Adrenal gland (tissue), 12 donors: ENCODE measurements around the gene CALD1. TPM values are rescaled to one million over a fixed set of nuclear protein-coding genes. Genes with fewer than 3 reads are reported as not detected.
A peak's percentile ranks its signal among the peaks of the same experiment; 100 is the strongest.

Source experiments
- DNase-seq, 7 donors: peaks; one replicate each; pipeline ENCODE4 v3.0.0-alpha.2; 2019 to 2020
- H3K27ac ChIP-seq, 5 donors: fragments of 200-600 bp; sonication (generic) in 4 of 5; 1 replicate in 3 of 5; 2 replicates in 2 of 5; pipeline versions ENCODE4 v1.5.1 to v1.8.0; 2016 to 2020; ENCODE audit warnings: mild to moderate bottlenecking in 1 of 5
- H3K27me3 ChIP-seq: fragments of 200-600 bp; 2 replicates; pipeline ENCODE4 v1.8.0; 2021
- H3K36me3 ChIP-seq, 2 donors: fragments of 200-600 bp; replicated peaks in 1 of 2; 1 replicate in 1 of 2; 2 replicates in 1 of 2; pipeline versions ENCODE4 v1.5.1 to v1.8.0; 2018 to 2022
- H3K4me1 ChIP-seq, 2 donors: fragments of 200-600 bp; replicated peaks in 1 of 2; 1 replicate in 1 of 2; 2 replicates in 1 of 2; pipeline versions ENCODE4 v1.5.1 to v1.8.0; 2018 to 2021
- H3K4me3 ChIP-seq, 4 donors: fragments of 200-600 bp; sonication (generic) in 3 of 4; one replicate each; pipeline ENCODE4 v1.5.1; 2016 to 2018
- H3K9me3 ChIP-seq, 3 donors: fragments of 200-600 bp; sonication (generic) in 1 of 3; replicated peaks in 1 of 3; 1 replicate in 2 of 3; 2 replicates in 1 of 3; pipeline versions ENCODE4 v1.5.1 to v1.8.0; 2016 to 2021
- POLR2A ChIP-seq, 2 donors: fragments of 450-650 bp; IDR thresholded peaks; one replicate each; pipeline ENCODE4 v1.6.1; 2017; ENCODE audit warnings: antibody characterized with exemption in 2 of 2, mild to moderate bottlenecking in 2 of 2, moderate library complexity in 1 of 2
- WGBS, 4 donors: extraction: QIAGEN DNeasy Blood & Tissue Kit in 2 of 4; methylation state at CpG; one replicate each; pipeline versions ENCODE4 v1.1.5 to v1.1.7; 2013 to 2017; 5-methylcytosine and 5-hydroxymethylcytosine counted together
- intact Hi-C, 2 donors: fragments of 100-400 bp; cut with DNase I; formaldehyde crosslinking; loops; one replicate each; pipeline versions ENCODE4 v1.14.1 to v1.15.0; 2022 to 2023
- polyA plus RNA-seq, 3 donors: library from polyadenylated mRNA; stranded (reverse); fragments of 200-250 nt in 2 of 3; fragments of 350-450 nt in 1 of 3; fragmentation: Illumina TruSeq in 1 of 3; extraction: RNeasy Lipid Tissue Mini Kit (QIAGEN cat#74804) in 1 of 3; gene quantifications; one replicate each; pipeline ENCODE4 v1.2.3, GENCODE V29; 2013 to 2014
- total RNA-seq, 9 donors: library from RNA; depleted of rRNA in 4 of 9; stranded (reverse); fragments of >200 nt in 4 of 9; fragments of 120-200 nt in 1 of 9; fragmentation: NEBNext Ultra II Directional in 1 of 9; extraction: Animal tissue kit (Norgen Biotek cat#: 25700) in 1 of 9; gene quantifications; one replicate each; pipeline versions ENCODE4 v1.1.0 to v1.2.4, GENCODE V29; 2013 to 2023
- TF ChIP-seq, protein P1 (sequence below), 6 experiments: fragments of 450-650 bp in 4 of 6; fragments of 200-600 bp in 2 of 6; sonication (generic) in 1 of 6; IDR thresholded peaks; 1 replicate in 5 of 6; 2 replicates in 1 of 6; pipeline versions ENCODE4 v1.5.1 to v1.8.0; 2016 to 2021; ENCODE audit warnings: antibody characterized with exemption in 6 of 6, mild to moderate bottlenecking in 2 of 6, moderate library complexity in 1 of 6
- donor health status: healthy with polysubstance abuse.
- donor health status: Bipolar disorder and iron deficiency.
- donor health status: DM: yes; HTN: yes; CAD: no.
- donor health status: DM: no; HTN: no; CAD: no.
- donor health status: DM: no; HTN: no; CAD: no.
- donor health status: DM: yes; HTN: yes; CAD: no.

Gene CALD1
- total and polyA plus RNA-seq, 12 donors, result 67.5 to 258 (median 199) TPM

DNA sequence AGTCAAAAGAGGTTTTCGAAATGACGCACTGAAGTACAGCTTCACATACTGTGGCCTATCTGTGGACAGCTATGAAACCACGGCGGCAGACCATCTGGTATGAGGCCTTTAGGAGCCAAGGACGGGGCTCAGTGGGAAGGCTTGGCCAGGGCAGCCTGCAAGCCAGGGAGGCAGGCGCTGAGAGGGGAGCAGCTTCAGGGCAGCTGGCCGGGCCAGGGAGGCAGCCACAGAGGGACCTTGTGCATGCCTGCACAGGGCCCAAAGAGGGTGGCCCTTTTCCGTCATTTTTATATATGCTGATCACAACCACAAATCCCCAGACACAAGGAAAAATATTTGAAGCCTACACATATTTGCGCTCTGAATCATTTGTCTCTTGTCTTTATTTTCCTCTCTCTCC is 13.5 kb downstream of the CALD1 start:
- intact Hi-C loops, result no loop called here
- Histone ChIP-seq H3K9me3 (no peaks in the 10 kb centered on the region), H3K4me1 (no peaks in the 10 kb centered on the region), H3K4me3 (no peak overlapping the region), H3K27ac (peak overlapping the region in 2 of 5 donors; percentile 1 to 40), H3K27me3 (no peaks in the 10 kb centered on the region), H3K36me3 (no peaks in the 10 kb centered on the region)
- TF ChIP-seq POLR2A (IDR thresholded peaks at IDR 0.05), result no peak
- TF ChIP-seq, protein P1, sequence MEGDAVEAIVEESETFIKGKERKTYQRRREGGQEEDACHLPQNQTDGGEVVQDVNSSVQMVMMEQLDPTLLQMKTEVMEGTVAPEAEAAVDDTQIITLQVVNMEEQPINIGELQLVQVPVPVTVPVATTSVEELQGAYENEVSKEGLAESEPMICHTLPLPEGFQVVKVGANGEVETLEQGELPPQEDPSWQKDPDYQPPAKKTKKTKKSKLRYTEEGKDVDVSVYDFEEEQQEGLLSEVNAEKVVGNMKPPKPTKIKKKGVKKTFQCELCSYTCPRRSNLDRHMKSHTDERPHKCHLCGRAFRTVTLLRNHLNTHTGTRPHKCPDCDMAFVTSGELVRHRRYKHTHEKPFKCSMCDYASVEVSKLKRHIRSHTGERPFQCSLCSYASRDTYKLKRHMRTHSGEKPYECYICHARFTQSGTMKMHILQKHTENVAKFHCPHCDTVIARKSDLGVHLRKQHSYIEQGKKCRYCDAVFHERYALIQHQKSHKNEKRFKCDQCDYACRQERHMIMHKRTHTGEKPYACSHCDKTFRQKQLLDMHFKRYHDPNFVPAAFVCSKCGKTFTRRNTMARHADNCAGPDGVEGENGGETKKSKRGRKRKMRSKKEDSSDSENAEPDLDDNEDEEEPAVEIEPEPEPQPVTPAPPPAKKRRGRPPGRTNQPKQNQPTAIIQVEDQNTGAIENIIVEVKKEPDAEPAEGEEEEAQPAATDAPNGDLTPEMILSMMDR (IDR thresholded peaks at IDR 0.05), result no peak
- 72 to 83% (median 81%) methylated on average over 7 to 9 of the region's 9 CpGs for WGBS, 4 donors
- peak in 2 of 7 donors; percentile 28 for DNase-seq

DNA sequence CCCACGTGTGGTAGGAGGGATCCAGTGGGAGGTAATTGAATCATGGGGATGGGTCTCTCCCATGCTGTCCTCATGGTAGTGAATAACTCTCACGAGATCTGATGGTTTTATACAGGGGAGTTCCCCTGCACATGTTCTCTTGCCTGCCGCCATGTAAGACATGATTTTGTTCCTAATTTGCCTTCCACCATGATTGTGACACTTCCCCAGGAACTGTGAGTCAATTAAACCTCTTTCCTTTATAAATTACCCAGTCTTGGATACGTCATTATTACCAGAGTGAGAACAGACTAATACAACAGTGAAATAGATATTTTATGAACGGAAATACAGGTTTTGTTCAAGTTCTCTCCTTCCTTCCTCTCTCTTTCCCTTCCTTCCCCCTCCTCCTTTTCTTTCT is 15.8 kb downstream of the CALD1 start:
- no peak for TF ChIP-seq POLR2A (IDR thresholded peaks at IDR 0.05)
- TF ChIP-seq, protein P1 (IDR thresholded peaks at IDR 0.05), result no peak
- no peak overlapping the region for H3K27ac ChIP-seq
- DNase-seq, result no peak
- no peaks in the 10 kb centered on the region for H3K9me3 ChIP-seq
- 68 to 82% (median 73%) methylated on average over 5 of the region's 5 CpGs for WGBS, 4 donors
- no peaks in the 10 kb centered on the region for H3K27me3 ChIP-seq
- H3K36me3 ChIP-seq, result no peaks in the 10 kb centered on the region
- no peaks in the 10 kb centered on the region for H3K4me1 ChIP-seq
- H3K4me3 ChIP-seq, result no peak overlapping the region
- intact Hi-C loops, result no loop called here

DNA sequence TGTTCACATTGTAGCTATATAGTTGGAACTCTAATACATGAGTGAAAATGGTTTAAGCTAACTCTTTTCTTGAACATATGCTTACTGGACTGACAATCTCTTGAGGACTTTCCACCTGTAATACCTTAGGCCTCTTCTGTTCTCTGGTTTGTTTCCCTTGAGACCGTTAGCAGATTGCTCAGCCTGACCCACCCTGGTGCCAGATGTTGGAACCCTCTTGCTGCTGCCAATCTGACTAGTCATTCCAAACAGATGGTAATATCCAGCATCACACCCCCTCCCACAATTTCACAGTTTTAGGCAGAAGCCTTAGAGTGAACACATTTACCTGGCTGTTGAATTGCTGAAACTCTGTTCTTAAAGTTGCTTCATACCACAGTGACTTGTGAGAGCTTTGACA is 18.7 kb downstream of the CALD1 start:
- Histone ChIP-seq H3K4me1 (no peaks in the 10 kb centered on the region), H3K9me3 (peaks cover 0 to 3% (median 0%) of the 10 kb centered on the region in 3 donors), H3K27ac (no peak overlapping the region), H3K27me3 (no peaks in the 10 kb centered on the region), H3K36me3 (no peaks in the 10 kb centered on the region), H3K4me3 (no peak overlapping the region)
- intact Hi-C loops, result no loop called here
- DNase-seq, result no peak
- no peak for TF ChIP-seq POLR2A (IDR thresholded peaks at IDR 0.05)
- TF ChIP-seq, protein P1 (IDR thresholded peaks at IDR 0.05), result no peak
- 64 to 76% (median 67%) methylated on average over 1 of the region's 1 CpG for WGBS, 4 donors

DNA sequence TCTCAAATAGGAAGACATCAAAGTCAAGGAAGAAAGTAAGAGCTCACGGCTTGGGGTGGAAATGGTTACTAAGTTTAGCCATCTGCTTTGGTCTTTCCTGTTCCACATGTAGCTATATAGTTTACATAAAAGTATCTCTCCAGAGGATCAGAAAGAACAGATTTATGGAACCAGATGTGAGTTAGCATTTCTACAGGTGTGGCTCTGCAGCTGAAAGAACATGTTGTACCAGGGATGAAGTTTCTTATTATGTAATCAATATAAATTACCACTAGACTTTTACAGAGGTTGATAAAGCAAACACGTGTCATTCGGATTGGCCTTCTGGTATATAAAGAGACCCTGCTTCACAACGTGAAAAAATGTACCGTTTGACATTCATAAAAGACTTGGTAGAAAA is 19.9 kb downstream of the CALD1 start:
- no peaks in the 10 kb centered on the region for H3K27me3 ChIP-seq
- H3K9me3 ChIP-seq, result peaks cover 0 to 4% (median 0%) of the 10 kb centered on the region in 3 donors
- TF ChIP-seq, protein P1 (IDR thresholded peaks at IDR 0.05), result no peak
- TF ChIP-seq POLR2A (IDR thresholded peaks at IDR 0.05), result no peak
- H3K4me1 ChIP-seq, result no peaks in the 10 kb centered on the region
- no peaks in the 10 kb centered on the region for H3K36me3 ChIP-seq
- DNase-seq, result no peak
- intact Hi-C loops, result no loop called here
- H3K27ac ChIP-seq, result no peak overlapping the region
- WGBS, 4 donors, result 47 to 55% (median 53%) methylated on average over 5 of the region's 5 CpGs
- H3K4me3 ChIP-seq, result no peak overlapping the region
